GM18519 (cell line): Measurements from ENCODE around the gene COG4.

Experiments
- ATAC-seq: cut with Tn5 transposase; IDR thresholded peaks from one replicate; pipeline ENCODE4 v1.9.1; 2021; ENCODE audit warnings: mild to moderate bottlenecking, moderate library complexity; ENCODE audit not compliant: unreplicated experiment, low FRiP score

Gene COG4

DNA sequence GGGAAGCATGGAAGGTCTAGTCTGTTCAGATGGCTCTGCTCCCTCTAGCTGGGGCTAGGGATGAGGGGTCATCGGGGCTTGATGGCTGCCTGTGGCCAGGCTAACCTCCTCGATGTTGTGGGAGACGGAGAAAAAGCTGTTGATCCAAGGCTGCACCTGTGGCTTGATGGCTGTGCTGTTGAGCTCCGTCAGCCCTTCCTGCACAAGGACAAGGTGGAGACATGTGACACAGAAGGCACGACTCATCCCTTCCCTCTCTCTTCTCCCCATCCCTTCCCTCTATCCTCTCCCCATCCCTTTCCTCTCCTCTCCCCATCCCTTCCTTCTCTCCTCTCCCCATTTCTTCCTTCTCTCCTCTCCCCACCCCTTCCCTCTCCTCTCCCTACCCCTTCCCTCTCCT lies 40.7 kb downstream of the COG4 start:
- ATAC-seq: no peak

DNA sequence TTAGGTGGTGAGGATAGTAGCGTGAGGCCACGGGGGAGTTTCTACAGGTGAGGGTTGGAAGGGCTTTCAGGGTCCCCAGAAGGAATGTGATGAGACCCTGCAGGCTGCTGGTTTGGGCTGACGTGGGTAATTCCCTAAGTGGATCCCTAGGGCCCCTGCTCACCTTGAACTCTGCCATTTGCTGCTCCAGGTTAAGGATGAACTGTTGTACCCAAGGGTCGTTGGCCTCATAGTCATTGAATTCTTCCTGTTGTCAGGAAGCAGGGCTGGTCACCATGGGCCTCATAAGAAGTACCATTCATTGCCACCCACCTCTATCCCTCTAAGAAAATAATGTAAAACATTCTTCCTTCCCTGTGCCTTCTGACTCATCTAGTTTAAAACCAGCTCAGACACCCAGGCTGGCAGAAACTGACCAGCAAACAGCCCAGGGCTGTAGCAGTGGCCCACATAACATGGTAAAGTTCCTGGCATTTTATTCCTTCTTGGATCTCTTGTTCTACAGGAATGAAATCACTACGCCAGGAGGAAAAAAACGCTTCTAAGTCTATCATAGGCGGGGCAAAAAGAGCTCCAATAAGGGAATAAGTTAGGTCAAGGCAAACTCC lies 41.3 kb downstream of the COG4 start:
- ATAC-seq: no peak

DNA sequence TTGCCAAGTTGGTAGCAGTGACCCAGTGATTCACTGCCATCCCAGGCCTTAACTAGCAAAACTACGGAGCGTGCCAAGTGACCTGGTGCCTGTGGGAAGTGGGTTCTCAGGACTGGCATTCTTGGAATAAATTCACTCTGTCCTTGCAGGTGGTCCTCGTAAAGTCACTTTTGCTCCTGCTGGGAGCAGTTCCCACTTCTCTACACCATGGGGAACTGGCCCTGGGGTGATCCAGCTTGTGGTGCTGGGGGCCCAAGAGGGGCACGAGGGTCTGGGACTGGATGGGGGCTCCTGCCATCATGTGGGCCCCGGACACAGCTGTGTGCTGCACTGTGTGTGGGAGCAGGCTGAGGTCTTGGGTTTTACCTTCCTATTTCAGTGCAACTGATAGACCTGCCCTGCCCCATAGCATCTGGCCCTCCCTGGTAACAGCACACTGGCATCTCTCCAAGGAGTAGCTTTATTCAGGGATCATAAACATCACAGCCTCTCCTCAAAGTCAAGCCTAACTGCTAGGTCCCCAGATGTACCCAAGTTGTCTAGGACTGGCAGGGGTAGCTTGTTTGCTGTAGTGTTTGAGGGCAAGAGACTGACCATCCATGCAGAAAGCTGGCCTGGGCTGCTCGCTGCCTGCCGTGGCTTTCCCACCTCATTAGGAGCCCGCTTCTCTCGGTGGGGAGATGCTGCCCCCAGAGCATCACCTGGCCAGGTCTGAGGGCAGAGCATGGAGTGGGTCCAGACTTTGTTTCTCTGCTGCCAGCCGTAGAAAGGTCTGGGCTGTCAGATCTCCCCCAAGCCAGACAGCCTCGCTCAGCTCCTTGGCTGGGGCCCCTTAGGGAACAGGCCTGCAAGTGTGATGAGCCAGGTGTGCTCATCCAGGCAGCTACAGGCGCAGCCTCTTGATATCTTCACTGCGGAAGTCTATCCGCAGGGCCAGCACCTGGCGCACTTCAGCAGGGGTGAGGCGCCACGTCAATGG lies 42.9 kb downstream of the COG4 start:
- no peak for ATAC-seq

DNA sequence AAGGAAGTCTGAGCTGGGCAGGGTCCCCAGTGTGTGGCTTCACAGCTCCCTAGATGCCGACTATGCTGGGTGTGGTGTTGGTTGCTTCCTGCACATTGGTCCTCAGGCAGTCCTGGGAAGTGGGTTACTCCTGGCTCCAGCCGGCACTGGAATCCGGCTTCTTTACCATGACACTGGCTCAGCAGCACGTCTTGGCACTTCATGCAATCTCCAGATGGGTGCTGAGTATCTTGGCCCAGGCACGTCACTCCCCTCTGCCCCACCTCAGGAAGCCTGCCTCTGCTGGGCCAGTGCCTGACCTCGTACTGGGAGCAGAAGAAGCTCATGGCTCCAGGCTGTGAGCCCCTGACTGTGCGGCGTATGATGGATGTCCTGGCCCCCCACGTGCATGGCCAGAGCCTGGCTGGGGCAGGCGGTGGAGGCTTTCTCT lies 44.4 kb downstream of the COG4 start:
- no peak for ATAC-seq

- ATAC-seq: no peak
Measured at GRCh38 chr16:70478169-70478568, 45.2 kb downstream of the COG4 start.

DNA sequence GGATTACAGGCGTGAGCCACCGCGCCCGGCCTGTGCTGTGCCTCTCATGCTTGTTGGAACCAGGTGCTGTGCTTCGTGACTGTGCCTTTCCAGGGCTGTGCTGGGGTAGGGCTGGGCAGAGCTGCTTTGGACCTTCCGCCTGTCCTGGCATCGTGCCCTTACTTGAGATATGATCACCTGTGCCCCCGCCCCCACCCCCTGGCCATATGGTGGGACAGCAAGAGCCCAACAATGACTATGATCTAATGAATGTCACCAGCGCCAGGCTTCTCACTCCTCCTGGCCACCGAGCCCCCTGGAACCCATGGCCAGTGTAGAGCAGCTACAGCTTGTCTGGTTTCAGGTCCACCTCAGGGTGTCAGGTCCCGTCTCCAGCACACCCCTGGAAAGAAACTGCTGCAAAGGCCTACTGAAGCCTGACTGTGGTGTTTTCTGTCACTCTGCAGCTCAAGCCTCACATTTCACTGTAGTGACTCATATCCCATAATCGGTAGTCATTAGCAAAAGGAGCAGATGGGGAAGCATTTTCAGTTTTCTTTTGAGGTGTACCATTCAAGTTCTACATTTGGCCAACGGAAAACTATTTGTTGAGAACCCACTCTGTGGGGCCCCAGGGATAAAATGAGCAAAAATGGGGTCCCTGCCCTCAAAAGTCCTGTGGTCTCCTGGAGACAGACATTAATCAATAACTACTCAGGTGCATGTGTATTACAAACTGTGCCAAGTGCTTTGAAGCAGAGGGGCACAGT lies 46.9 kb downstream of the COG4 start:
- ATAC-seq: peak; percentile 75

GRCh38 chr16:70475054-70475871 lies 48.1 kb downstream of the COG4 start:
- ATAC-seq: no peak

GRCh38 chr16:70474320-70475053 lies 48.9 kb downstream of the COG4 start:
- no peak for ATAC-seq

- ATAC-seq: no peak
Measured at GRCh38 chr16:70473446-70474319, 49.7 kb downstream of the COG4 start.

GRCh38 chr16:70472786-70473433 lies 50.4 kb downstream of the COG4 start:
- ATAC-seq: no peak

GRCh38 chr16:70470927-70471341 lies 52.4 kb downstream of the COG4 start:
- ATAC-seq: no peak

DNA sequence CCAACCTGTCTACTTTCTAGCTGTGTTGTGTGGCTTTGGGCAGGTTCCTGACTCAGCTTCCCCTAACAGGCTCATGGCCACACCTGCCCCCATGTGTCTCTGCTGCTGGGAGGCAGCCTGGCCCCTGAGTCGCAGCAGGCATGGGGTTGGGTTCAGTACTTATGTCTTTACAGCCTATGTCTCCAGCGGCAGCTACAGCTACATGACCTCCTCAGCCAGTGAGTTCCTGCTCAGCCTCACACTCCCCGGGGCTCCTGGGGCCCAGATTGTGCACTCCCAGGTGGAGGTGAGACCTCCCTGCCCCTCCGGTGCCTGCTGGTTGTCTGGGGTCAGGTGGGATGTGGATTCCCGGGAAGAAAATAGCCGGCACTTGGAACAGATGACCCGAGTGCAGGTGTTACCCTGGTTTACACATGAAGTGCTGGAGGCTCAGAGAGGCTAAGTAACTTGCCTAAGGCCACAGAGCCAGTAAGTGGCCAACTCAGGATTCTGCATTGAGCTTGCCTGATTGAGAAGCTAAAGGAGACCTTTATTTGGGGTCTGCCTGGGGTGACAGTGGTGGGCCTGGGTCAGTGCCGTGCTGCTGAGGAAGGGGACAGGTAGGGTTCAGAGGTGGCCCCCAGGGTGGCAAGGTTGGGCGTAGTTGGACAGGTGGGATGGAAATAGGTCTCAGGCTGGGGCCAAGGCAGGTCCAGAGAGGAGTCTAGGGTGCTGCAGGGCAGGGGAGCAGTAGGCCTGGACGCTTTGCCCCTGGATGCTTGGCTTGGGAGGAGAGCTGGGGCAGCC lies 53.0 kb downstream of the COG4 start:
- ATAC-seq: no peak

- no peak for ATAC-seq
Measured at GRCh38 chr16:70468776-70469525, 54.4 kb downstream of the COG4 start.

DNA sequence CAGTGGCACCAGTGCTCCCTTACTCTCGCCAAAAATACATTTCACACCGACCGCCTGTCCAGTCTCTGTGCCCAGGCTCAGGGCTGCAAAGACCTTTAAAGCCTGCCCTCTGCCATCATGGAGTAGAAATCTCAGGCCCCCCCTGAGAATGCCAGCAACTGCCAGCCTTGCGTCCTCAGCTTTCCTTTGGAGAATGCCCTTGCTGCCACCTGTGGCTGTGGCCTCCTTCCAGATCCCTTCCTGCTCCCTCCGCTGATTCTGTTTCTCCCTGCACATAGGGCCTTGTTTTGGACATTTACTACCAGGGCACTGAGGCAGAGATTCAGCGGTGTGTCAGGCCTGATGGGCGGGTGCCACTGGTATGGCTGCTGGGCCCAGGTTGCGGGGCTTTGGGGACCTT lies 55.7 kb downstream of the COG4 start:
- no peak for ATAC-seq

- ATAC-seq: no peak
Measured at GRCh38 chr16:70467113-70467512, 56.2 kb downstream of the COG4 start.

- ATAC-seq: no peak
Measured at GRCh38 chr16:70466805-70467076, 56.6 kb downstream of the COG4 start.
